ENCODE data around the gene CHRNB2.

The CHRNB2 gene

DNA sequence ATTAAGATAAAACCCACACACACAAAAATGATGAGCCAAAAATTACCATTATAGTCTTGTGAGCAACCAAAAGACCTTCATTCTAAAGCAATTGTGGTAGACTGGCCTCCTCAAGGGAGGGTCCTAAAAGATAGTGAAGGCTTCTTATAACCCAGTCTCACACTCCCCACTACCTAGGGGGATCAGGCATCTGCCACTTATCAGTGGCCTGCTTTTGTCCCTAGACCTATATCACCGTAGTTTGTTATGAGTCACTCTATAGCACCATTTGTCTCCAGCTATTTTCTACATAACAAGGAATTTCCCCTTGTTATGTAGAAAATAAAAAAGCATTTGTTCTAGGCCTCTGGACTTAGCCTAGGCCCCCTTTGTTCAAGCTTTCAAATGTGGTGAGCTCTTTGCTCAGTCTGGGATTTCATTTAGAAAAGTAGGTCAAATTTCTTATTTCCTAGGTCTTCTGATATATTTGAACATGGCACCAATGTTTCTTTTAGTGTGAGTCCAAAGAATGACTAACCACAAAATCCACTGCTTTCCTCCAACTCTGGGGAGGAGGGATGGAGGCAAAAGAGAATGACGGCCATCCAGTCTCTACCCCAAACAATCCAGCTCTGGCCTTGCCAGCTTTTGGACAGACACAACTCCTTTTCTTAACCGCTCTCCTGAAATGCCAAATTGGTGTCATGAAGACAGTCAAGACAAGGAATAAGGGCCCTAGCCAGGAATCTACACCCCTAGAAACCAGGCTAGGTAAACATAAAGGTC, 31.5 kb downstream of the CHRNB2 start:
- Histone ChIP-seq H3K9ac (ENCODE audit: low read length) (no peak overlapping the region), H3F3A (ENCODE audit: insufficient read depth) (no peaks in the 10 kb centered on the region), H3K4me3 (ENCODE audit: insufficient read depth, low read length, poor library complexity, severe bottlenecking) (no peak overlapping the region), H2AFZ (ENCODE audit: low read depth, low read length, severe bottlenecking) (no peak overlapping the region), H3K79me2 (ENCODE audit: insufficient read depth, low read length) (peaks cover 39% of the 10 kb centered on the region), H3K9me3 (ENCODE audit: insufficient read depth, low read length) (no peaks in the 10 kb centered on the region), H3K27me3 (ENCODE audit: low read length) (no peaks in the 10 kb centered on the region), H3K4me2 (ENCODE audit: low read depth, low read length, poor library complexity, severe bottlenecking) (no peak overlapping the region), H4K20me1 (ENCODE audit: low read depth, low read length) (no peaks in the 10 kb centered on the region), H3K27ac (ENCODE audit: low read depth, low read length) (no peak overlapping the region), H3K36me3 (ENCODE audit: low read length) (peaks cover 26% of the 10 kb centered on the region), H3K9me2 (replicated peaks; ENCODE audit: insufficient read depth, low read length) (no peaks in the 10 kb centered on the region)
- no peak for TF ChIP-seq EZH2phosphoT487 (conservative IDR thresholded peaks at IDR 0.05; ENCODE audit: low read length)
- TF ChIP-seq, protein P1, sequence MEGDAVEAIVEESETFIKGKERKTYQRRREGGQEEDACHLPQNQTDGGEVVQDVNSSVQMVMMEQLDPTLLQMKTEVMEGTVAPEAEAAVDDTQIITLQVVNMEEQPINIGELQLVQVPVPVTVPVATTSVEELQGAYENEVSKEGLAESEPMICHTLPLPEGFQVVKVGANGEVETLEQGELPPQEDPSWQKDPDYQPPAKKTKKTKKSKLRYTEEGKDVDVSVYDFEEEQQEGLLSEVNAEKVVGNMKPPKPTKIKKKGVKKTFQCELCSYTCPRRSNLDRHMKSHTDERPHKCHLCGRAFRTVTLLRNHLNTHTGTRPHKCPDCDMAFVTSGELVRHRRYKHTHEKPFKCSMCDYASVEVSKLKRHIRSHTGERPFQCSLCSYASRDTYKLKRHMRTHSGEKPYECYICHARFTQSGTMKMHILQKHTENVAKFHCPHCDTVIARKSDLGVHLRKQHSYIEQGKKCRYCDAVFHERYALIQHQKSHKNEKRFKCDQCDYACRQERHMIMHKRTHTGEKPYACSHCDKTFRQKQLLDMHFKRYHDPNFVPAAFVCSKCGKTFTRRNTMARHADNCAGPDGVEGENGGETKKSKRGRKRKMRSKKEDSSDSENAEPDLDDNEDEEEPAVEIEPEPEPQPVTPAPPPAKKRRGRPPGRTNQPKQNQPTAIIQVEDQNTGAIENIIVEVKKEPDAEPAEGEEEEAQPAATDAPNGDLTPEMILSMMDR (IDR thresholded peaks at IDR 0.05; ENCODE audit: insufficient read depth, low read length, poor library complexity, severe bottlenecking), result no peak

DNA sequence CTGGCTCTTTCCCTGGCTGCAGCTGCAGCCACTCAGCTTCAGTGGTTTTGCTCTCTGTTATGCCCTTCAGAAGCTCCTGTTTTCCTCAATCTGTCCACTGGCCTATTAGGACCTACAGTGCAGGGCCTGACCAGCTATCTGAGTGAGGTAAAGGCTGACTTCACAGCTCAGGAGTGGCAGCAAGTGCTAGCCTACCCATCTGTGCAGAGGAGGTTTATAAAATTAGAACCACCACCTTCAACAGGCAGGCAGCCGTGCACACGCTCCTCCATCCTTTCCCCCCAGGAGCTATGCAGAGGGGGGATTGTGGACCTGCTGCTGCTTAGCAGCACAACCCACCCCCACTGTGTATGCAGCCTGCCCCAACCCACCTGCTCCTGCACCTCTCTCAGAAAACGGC, 32.1 kb downstream of the CHRNB2 start:
- H3K27ac ChIP-seq (ENCODE audit: low read depth, low read length), result no peak overlapping the region
- no peak overlapping the region for H2AFZ ChIP-seq (ENCODE audit: low read depth, low read length, severe bottlenecking)
- TF ChIP-seq, protein P1 (IDR thresholded peaks at IDR 0.05; ENCODE audit: insufficient read depth, low read length, poor library complexity, severe bottlenecking), result no peak
- TF ChIP-seq EZH2phosphoT487 (conservative IDR thresholded peaks at IDR 0.05; ENCODE audit: low read length), result no peak
- no peak overlapping the region for H3K4me3 ChIP-seq (ENCODE audit: insufficient read depth, low read length, poor library complexity, severe bottlenecking)
- peaks cover 45% of the 10 kb centered on the region for H3K79me2 ChIP-seq (ENCODE audit: insufficient read depth, low read length)
- no peaks in the 10 kb centered on the region for H3K9me2 ChIP-seq (replicated peaks; ENCODE audit: insufficient read depth, low read length)
- H3K9ac ChIP-seq (ENCODE audit: low read length), result no peak overlapping the region
- no peaks in the 10 kb centered on the region; the same call in 1 of the 2 replicates for H4K20me1 ChIP-seq (ENCODE audit: low read depth, low read length)
- H3K27me3 ChIP-seq (ENCODE audit: low read length), result no peaks in the 10 kb centered on the region
- H3K36me3 ChIP-seq (ENCODE audit: low read length), result peaks cover 21% of the 10 kb centered on the region
- no peak overlapping the region for H3K4me2 ChIP-seq (ENCODE audit: low read depth, low read length, poor library complexity, severe bottlenecking)
- H3F3A ChIP-seq (ENCODE audit: insufficient read depth), result no peaks in the 10 kb centered on the region
- no peaks in the 10 kb centered on the region for H3K9me3 ChIP-seq (ENCODE audit: insufficient read depth, low read length)

DNA sequence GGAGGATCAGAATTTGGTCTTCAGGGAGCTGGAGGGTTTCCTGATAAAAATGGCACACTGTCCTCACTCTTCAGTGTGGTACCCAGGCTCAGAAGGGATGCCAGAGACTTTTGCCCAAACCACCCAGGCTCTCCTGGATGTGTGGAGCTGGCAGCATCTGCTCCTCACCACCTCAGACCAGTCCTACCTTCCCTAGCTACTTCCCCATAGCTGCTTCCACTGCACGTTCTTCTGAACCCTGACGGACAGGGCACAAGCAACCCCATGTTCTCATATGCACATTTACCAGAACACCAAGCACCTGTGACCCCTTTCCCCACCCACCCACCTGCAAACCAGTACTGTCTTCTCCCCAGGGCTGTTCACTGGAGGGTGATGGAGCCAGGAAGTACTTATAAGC, 35.7 kb downstream of the CHRNB2 start:
- H4K20me1 ChIP-seq (ENCODE audit: low read depth, low read length), result no peaks in the 10 kb centered on the region; the same call in 1 of the 2 replicates
- H3K9me2 ChIP-seq (replicated peaks; ENCODE audit: insufficient read depth, low read length), result no peaks in the 10 kb centered on the region
- no peak overlapping the region for H3K4me3 ChIP-seq (ENCODE audit: insufficient read depth, low read length, poor library complexity, severe bottlenecking)
- H3K27me3 ChIP-seq (ENCODE audit: low read length), result no peaks in the 10 kb centered on the region
- no peak overlapping the region for H3K9ac ChIP-seq (ENCODE audit: low read length)
- H3K79me2 ChIP-seq (ENCODE audit: insufficient read depth, low read length), result peaks cover 79% of the 10 kb centered on the region
- peaks cover 9% of the 10 kb centered on the region for H3K36me3 ChIP-seq (ENCODE audit: low read length)
- H3K27ac ChIP-seq (ENCODE audit: low read depth, low read length), result no peak overlapping the region
- no peak overlapping the region for H2AFZ ChIP-seq (ENCODE audit: low read depth, low read length, severe bottlenecking)
- TF ChIP-seq EZH2phosphoT487 (conservative IDR thresholded peaks at IDR 0.05; ENCODE audit: low read length), result no peak
- TF ChIP-seq, protein P1 (IDR thresholded peaks at IDR 0.05; ENCODE audit: insufficient read depth, low read length, poor library complexity, severe bottlenecking), result no peak
- no peak overlapping the region for H3K4me2 ChIP-seq (ENCODE audit: low read depth, low read length, poor library complexity, severe bottlenecking)
- no peaks in the 10 kb centered on the region for H3K9me3 ChIP-seq (ENCODE audit: insufficient read depth, low read length)
- no peaks in the 10 kb centered on the region for H3F3A ChIP-seq (ENCODE audit: insufficient read depth)
